HG03354 (cell line): ENCODE measurements around the gene LARP1B.
"Not testable (repeated sequence)": the region's sequence is repeated elsewhere in the genome, so short reads cannot be mapped to it uniquely, and the experiment has no call there.

Source experiments
- ATAC-seq: cut with Tn5 transposase; IDR thresholded peaks from one replicate; pipeline ENCODE4 v1.9.1; 2021; ENCODE audit warnings: mild to moderate bottlenecking; ENCODE audit not compliant: unreplicated experiment, poor library complexity, severe bottlenecking

Gene LARP1B

DNA sequence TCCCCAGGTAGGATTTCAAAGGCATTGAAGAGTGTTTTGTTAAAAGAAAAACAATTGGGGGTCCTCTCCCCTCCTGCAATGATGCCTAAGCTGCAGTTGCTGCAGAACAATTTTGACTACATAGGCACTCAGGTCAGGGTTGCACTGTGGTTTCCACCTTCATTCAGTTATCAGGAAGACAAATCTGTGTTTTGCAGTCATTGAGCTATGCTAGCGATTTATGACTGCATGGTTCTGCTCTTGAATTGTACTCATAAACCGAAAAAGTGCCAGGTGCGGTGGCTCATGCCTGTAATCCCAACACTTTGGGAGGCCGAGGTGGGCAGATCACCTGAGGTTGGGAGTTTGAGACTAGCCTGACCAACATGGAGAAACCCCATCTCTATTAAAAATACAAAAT lies 197.1 kb downstream of the LARP1B start:
- ATAC-seq, result not testable (repeated sequence)

DNA sequence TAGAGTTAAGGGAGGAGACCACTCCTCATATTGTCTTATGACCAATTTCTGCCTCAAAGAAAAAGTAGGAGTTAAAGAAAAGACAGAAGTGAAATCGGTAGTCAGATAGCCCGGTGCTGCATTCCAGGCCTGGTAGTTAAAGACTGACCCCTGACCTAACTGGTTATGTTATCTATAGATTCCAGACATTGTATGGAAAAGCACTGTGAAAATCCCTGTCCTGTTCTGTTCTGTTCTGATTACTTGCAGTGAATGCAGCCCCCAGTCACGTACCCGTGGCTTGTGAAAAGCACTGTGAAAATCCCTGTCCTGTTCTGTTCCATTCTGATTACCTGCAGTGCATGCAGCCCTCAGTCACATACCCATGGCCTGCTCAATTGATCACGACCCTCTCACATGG lies 198.8 kb downstream of the LARP1B start:
- not testable (repeated sequence) for ATAC-seq
